HepG2 (cell line): ENCODE measurements around the gene PRKAR1B. TPM values are rescaled to one million over a fixed set of nuclear protein-coding genes. Genes with fewer than 3 reads are reported as not detected.

ENCODE experiments used
- JARID2 ChIP-seq: sonication (generic); formaldehyde crosslinking; IDR thresholded peaks from 2 replicates; pipeline ENCODE4 v1.8.1; 2023; ENCODE audit warnings: missing genetic modification reagents, inconsistent platforms; ENCODE audit not compliant: insufficient replicate concordance
- polyA plus RNA-seq, 8 experiments: library from polyadenylated mRNA; depleted of rRNA in 3 of 8; stranded (reverse) in 7 of 8; unstranded in 1 of 8; fragments of >200 nt; fragmentation: Illumina TruSeq in 4 of 8; extraction: Trizol in 4 of 8; gene quantifications; 2 replicates each; pipeline versions ENCODE4 v1.2.1 to v1.2.3, GENCODE V29; 2011 to 2016; ENCODE audit warnings: low read depth in 4 of 8, missing spikeins in 1 of 8, mixed read lengths in 1 of 8; ENCODE audit not compliant: insufficient read depth in 1 of 8
- total RNA-seq, 5 experiments: library from RNA; depleted of rRNA; stranded (reverse); fragments of >200 nt; fragmentation: Illumina TruSeq; extraction: Trizol; gene quantifications; 2 replicates each; pipeline ENCODE4 v1.2.3, GENCODE V29; 2016; ENCODE audit warnings: low read depth in 1 of 5
- TF ChIP-seq, protein P1 (sequence below): sonication (generic); formaldehyde crosslinking; IDR thresholded peaks from 2 replicates; pipeline ENCODE4 v1.4.0; 2020; ENCODE audit warnings: missing genetic modification reagents
- TF ChIP-seq, protein P2 (sequence below): sonication (generic); formaldehyde crosslinking; IDR thresholded peaks from 2 replicates; pipeline ENCODE4 v1.5.1; 2020; ENCODE audit warnings: missing genetic modification reagents, mild to moderate bottlenecking, borderline replicate concordance
- TF ChIP-seq, protein P3 (sequence below): sonication (generic); formaldehyde crosslinking; IDR thresholded peaks from 2 replicates; pipeline ENCODE4 v1.5.1; 2020; ENCODE audit warnings: mild to moderate bottlenecking, missing genetic modification reagents, moderate library complexity

The PRKAR1B gene
- total and polyA plus RNA-seq, 2 of the 13 experiments (the other 11 are each of a cell fraction or from before 2014, with no cell fraction given): 7.9 to 28.2 TPM

DNA sequence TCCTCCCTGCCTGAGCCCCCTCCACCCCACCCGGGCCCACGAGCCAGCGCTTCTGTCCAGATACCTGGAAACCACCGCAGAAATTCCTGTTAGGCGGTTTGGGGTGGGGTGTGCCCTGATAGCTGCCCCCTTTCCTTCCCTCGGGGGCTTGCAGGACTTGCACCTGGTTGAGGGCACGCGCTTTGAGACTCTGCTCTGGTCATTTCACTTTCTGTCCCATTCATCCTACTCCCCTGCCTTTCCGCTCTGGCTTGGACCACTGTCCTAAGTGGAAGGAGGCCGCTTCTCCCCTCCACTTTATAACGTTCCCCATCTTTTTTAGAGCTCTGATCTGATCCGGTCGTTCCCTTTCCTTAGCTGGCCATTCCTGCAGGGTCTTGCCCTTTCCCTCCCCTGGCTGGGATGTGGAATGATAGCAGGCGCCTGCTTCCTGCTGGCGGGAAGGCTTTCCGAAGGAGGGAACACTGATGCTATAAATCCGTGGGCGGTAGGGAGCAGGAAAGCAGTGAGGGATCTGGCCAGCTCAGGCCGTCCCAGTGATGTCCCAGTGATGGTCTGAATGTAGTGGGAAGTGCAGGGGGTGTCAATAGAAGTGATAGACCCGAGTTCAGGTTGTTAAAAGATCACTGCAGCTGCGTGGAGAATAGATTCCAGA, 852 bp upstream of the PRKAR1B start (continued):
- TF ChIP-seq, protein P1, sequence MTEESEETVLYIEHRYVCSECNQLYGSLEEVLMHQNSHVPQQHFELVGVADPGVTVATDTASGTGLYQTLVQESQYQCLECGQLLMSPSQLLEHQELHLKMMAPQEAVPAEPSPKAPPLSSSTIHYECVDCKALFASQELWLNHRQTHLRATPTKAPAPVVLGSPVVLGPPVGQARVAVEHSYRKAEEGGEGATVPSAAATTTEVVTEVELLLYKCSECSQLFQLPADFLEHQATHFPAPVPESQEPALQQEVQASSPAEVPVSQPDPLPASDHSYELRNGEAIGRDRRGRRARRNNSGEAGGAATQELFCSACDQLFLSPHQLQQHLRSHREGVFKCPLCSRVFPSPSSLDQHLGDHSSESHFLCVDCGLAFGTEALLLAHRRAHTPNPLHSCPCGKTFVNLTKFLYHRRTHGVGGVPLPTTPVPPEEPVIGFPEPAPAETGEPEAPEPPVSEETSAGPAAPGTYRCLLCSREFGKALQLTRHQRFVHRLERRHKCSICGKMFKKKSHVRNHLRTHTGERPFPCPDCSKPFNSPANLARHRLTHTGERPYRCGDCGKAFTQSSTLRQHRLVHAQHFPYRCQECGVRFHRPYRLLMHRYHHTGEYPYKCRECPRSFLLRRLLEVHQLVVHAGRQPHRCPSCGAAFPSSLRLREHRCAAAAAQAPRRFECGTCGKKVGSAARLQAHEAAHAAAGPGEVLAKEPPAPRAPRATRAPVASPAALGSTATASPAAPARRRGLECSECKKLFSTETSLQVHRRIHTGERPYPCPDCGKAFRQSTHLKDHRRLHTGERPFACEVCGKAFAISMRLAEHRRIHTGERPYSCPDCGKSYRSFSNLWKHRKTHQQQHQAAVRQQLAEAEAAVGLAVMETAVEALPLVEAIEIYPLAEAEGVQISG (CRISPR knock-in tag): 0 out of 2 replicates have a peak, but pooled peaks have one; percentile 10
- TF ChIP-seq JARID2 (CRISPR knock-in tag): no peak
- TF ChIP-seq, protein P2, sequence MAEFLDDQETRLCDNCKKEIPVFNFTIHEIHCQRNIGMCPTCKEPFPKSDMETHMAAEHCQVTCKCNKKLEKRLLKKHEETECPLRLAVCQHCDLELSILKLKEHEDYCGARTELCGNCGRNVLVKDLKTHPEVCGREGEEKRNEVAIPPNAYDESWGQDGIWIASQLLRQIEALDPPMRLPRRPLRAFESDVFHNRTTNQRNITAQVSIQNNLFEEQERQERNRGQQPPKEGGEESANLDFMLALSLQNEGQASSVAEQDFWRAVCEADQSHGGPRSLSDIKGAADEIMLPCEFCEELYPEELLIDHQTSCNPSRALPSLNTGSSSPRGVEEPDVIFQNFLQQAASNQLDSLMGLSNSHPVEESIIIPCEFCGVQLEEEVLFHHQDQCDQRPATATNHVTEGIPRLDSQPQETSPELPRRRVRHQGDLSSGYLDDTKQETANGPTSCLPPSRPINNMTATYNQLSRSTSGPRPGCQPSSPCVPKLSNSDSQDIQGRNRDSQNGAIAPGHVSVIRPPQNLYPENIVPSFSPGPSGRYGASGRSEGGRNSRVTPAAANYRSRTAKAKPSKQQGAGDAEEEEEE (CRISPR knock-in tag): no peak
- TF ChIP-seq, protein P3, sequence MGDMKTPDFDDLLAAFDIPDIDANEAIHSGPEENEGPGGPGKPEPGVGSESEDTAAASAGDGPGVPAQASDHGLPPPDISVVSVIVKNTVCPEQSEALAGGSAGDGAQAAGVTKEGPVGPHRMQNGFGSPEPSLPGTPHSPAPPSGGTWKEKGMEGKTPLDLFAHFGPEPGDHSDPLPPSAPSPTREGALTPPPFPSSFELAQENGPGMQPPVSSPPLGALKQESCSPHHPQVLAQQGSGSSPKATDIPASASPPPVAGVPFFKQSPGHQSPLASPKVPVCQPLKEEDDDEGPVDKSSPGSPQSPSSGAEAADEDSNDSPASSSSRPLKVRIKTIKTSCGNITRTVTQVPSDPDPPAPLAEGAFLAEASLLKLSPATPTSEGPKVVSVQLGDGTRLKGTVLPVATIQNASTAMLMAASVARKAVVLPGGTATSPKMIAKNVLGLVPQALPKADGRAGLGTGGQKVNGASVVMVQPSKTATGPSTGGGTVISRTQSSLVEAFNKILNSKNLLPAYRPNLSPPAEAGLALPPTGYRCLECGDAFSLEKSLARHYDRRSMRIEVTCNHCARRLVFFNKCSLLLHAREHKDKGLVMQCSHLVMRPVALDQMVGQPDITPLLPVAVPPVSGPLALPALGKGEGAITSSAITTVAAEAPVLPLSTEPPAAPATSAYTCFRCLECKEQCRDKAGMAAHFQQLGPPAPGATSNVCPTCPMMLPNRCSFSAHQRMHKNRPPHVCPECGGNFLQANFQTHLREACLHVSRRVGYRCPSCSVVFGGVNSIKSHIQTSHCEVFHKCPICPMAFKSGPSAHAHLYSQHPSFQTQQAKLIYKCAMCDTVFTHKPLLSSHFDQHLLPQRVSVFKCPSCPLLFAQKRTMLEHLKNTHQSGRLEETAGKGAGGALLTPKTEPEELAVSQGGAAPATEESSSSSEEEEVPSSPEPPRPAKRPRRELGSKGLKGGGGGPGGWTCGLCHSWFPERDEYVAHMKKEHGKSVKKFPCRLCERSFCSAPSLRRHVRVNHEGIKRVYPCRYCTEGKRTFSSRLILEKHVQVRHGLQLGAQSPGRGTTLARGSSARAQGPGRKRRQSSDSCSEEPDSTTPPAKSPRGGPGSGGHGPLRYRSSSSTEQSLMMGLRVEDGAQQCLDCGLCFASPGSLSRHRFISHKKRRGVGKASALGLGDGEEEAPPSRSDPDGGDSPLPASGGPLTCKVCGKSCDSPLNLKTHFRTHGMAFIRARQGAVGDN (CRISPR knock-in tag): peak; percentile 6; the same call in 1 of the 2 replicates
